GM13976 (cell line): ENCODE results near the gene SLC9A9.
A peak's percentile ranks its signal among the peaks of the same experiment; 100 is the strongest.

ENCODE experiments used
- DNase-seq: peaks from one replicate; pipeline ENCODE4 v3.0.0; 2012; ENCODE audit warnings: low spot score
- CTCF ChIP-seq: IDR thresholded peaks from 2 replicates; pipeline ENCODE4 v1.5.1; 2012; ENCODE audit warnings: borderline replicate concordance, mild to moderate bottlenecking; ENCODE audit not compliant: insufficient read depth; ENCODE audit errors: extremely low read depth, missing control alignments, control extremely low read depth
- in situ Hi-C: fragments of 300-500 bp; cut with MboI; formaldehyde crosslinking; loops from one replicate; pipeline ENCODE4 v1.12.0; 2022; ENCODE audit warnings: low sequenced_read_pairs, mixed read lengths, inconsistent platforms; ENCODE audit not compliant: unreplicated experiment

The SLC9A9 gene

DNA sequence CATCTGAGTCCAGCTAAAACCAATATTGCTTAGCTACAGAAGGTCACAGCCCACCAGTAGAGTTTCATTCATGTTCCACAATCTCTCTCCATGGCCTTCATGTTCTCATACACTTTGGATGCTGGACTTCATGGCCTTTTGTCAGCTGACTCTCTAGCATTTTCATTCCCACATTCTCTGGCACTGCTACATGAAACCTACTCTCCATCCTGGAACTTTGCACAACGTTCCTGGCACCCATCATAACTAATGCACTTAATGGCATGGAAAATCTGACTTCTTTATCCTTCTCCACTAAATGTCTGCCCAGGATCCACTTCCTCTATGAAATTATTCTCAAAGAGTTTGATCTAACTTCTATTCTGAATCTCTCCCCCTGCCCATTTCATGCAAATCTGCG, 56.9 kb downstream of the SLC9A9 start:
- DNase-seq = no peak
- in situ Hi-C loops = no loop called here
- no peak for TF ChIP-seq CTCF

DNA sequence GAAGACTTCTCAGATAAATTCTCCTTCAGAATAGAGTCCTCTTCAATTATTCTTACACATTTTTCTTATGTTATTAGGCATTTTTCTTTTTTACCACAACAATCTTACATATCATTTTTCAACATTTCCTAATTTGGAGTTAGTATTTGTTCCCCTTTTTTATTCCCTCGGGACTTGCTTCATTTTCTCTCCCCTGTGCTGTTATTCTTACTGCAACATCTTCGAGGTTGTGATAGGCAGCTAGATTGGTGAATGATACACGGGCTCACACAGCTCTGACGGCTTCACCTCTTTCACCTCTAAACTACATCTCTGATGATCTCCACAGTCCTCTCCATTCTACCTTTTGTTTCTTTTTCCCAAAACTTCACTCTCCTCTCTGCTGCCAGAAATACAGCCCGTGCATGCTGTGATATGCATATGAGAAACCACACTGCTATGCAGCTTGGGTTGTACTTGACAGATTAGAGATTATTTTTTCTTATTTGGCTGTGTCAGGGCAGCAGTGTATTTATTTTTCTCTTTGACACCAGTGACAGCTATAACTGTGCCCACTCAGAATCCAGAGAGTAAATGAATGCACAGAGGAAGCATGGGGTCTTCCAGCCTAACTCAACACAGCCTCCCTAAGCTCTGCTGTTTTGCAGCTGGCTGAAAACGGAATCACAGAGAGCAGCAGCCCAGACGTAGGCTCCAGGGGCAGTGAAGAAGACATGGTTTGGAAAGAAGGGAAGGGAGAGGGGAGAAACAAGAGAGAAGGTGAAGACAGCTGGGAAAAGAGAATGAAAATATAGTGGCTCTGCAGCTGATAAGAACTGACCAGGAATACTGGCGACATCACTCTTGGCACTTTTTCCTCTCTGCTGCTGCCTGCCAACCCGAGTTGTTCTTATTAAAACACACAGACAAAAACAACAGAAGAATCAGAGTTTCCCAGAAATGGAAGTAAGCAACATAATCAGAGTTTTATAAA, 61.8 kb downstream of the SLC9A9 start:
- DNase-seq = peak; percentile 32
- in situ Hi-C loops = no loop called here
- TF ChIP-seq CTCF = no peak

DNA sequence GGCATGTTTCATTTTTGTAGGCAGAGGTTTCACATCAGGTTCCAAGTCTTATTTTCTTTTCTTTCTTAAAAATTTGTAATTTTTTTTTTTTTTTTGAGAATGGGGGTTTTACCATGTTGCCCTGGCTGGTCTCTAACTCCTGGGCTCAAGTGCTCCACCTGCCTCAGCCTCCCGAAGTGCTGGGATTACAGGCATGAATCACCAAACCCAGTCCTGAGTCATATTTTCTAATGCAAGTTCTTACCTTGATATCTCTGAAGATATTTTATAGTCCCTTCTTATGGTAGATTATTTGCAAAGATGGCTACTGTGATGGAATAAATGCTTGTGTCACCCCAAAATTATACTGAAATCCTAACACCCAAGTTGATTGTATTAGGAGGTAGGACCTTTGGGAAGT, 63.8 kb downstream of the SLC9A9 start:
- in situ Hi-C loops = no loop called here
- DNase-seq = no peak
- no peak for TF ChIP-seq CTCF

- in situ Hi-C loops = no loop called here
- no peak for TF ChIP-seq CTCF
- DNase-seq = no peak
These were observed 64.4 kb downstream of the SLC9A9 start for GRCh38 chr3:143783851-143784370.

- peak; percentile 60 for DNase-seq
- in situ Hi-C loops = no loop called here
These were observed 72.8 kb downstream of the SLC9A9 start for GRCh38 chr3:143775459-143775858.

DNA sequence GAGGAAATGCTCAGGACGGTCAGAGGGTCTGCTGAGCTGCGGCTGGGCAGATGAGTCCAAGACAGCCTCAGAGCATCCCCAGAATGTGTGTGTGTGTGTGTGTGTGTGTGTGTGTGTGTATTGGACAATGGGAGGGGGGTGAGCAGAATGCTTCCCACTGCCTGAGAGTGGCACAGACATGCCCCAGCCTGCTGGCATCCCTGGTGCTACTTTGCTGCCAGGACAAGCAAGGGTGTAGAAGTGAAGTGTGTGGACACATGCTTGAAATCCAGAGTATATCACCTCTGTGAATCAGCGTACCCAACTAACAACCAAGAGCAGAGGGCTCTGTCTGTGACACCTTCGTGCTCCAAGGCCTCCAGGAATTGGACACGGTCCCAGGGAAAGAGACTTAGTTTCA, 76.3 kb downstream of the SLC9A9 start:
- no peak for TF ChIP-seq CTCF
- in situ Hi-C loops = no loop called here

More at GRCh38 chr3:143775459-143775858, 72.8 kb downstream of the SLC9A9 start:
- TF ChIP-seq CTCF = no peak

More for the DNA sequence above, 76.3 kb downstream of the SLC9A9 start:
- no peak for DNase-seq
